GM12878 (cell line): ENCODE data around the gene TNFRSF8.

ENCODE experiments used
- CEBPB ChIP-seq, 2 experiments: fragments of 150-350 bp in 1 of 2; IDR thresholded peaks; 2 replicates each; pipeline ENCODE4 v1.6.1; 2012 to 2014; ENCODE audit warnings: low read depth in 2 of 2, low read length in 2 of 2, borderline replicate concordance in 1 of 2, inconsistent platforms in 1 of 2
- CHD4 ChIP-seq: fragments of 200-600 bp; sonication (generic); IDR thresholded peaks from 2 replicates; pipeline ENCODE4 v1.6.1; 2016; ENCODE audit warnings: mild to moderate bottlenecking
- MAX ChIP-seq: IDR thresholded peaks from 2 replicates; pipeline ENCODE4 v1.6.1; 2012; ENCODE audit warnings: low read depth, low read length, improper control_type of control experiment
- RFX5 ChIP-seq: IDR thresholded peaks from 2 replicates; pipeline ENCODE4 v1.6.1; 2011; ENCODE audit warnings: low read depth, low read length, improper control_type of control experiment
- SPI1 ChIP-seq: IDR thresholded peaks from 2 replicates; pipeline ENCODE4 v1.6.1; 2011; ENCODE audit warnings: low read depth, mild to moderate bottlenecking, low read length, moderate library complexity, borderline replicate concordance; ENCODE audit not compliant: insufficient read depth
- ZNF274 ChIP-seq: IDR thresholded peaks from one replicate; pipeline ENCODE4 v1.8.0; 2011; ENCODE audit not compliant: insufficient read length, insufficient read depth

GRCh38 chr1:12185918-12186678, 123.0 kb downstream of the TNFRSF8 start:
- no peak for TF ChIP-seq CEBPB (IDR thresholded peaks at IDR 0.05; ENCODE audit: borderline replicate concordance in 1 of 2, low read depth in 2 of 2, low read length in 2 of 2)
- no peak for TF ChIP-seq SPI1
- TF ChIP-seq ZNF274, result no peak
- TF ChIP-seq RFX5, result no peak
- TF ChIP-seq CHD4, result no peak
- TF ChIP-seq MAX, result no peak
